K562 (cell line): ENCODE data around the gene SLC30A9. TPM values are rescaled to one million over a fixed set of nuclear protein-coding genes. Genes with fewer than 3 reads are reported as not detected.

Experiments
- ATAC-seq: fragments of 200-7000 bp; cut with Tn5 transposase; 3 replicates; pipeline ENCODE4 v1.9.1; 2020; ENCODE audit warnings: moderate library complexity
- BruUV-seq: library from RNA; stranded (reverse); fragments of 400-500 nt; replicated peaks from 2 replicates; lab custom pipeline; 2021; lab: Mats Ljungman, UMichigan
- CTCF ChIA-PET: fragments of 300-600 bp; formaldehyde crosslinking; extraction: SDS; loops from one replicate; lab custom pipeline; 2021; ENCODE audit warnings: low intra/inter-chr PET ratio; lab: Yijun Ruan, JAX
- POLR2A ChIA-PET: fragments of 300-600, 350-650 bp; sonication (Branson Sonifier 250); formaldehyde crosslinking; extraction: SDS; loops from one replicate; lab custom pipeline; 2021; ENCODE audit warnings: antibody characterized with exemption, inconsistent platforms; lab: Yijun Ruan, JAX
- DNase-seq, 4 experiments: peaks; one replicate each; pipeline versions ENCODE4 v3.0.0 to v3.0.0-alpha.2; 2011 to 2018; ENCODE audit warnings: low spot score in 3 of 4, mixed read lengths in 3 of 4; ENCODE audit errors: extremely low read depth in 1 of 4
- FAIRE-seq: peaks from 2 replicates; lab custom pipeline; 2011; peaks lifted over from hg19 to GRCh38; lab: Jason Lieb, UNC
- H2AFZ ChIP-seq: 2 replicates; pipeline ENCODE4 v1.6.0; 2011; ENCODE audit warnings: low read depth, low read length, control low read depth, inconsistent platforms
- H3K27ac ChIP-seq: fragments of 200-600 bp; 3 replicates; pipeline ENCODE4 v1.8.0; 2011; ENCODE audit warnings: low read depth, mild to moderate bottlenecking, control low read depth, inconsistent platforms, low read length, moderate library complexity, mixed read lengths; ENCODE audit errors: extremely low read depth
- H3K27me3 ChIP-seq, 2 experiments: fragments of 300-600 bp in 1 of 2; 2 replicates in 1 of 2; 3 replicates in 1 of 2; pipeline versions ENCODE4 v1.6.0 to v1.8.0; 2011; ENCODE audit warnings: inconsistent platforms in 2 of 2, low read length in 2 of 2, mild to moderate bottlenecking in 1 of 2, mixed read lengths in 1 of 2, moderate library complexity in 1 of 2; ENCODE audit not compliant: control insufficient read depth in 2 of 2, insufficient read depth in 2 of 2
- H3K36me3 ChIP-seq: fragments of 300-600 bp; 3 replicates; pipeline ENCODE4 v1.8.0; 2011; ENCODE audit warnings: mild to moderate bottlenecking, low read length, inconsistent platforms; ENCODE audit not compliant: control insufficient read depth, insufficient read depth
- H3K4me1 ChIP-seq, 2 experiments: fragments of 200-600 bp in 1 of 2; replicated peaks in 1 of 2; 2 replicates in 1 of 2; 3 replicates in 1 of 2; pipeline versions ENCODE4 v1.5.1 to v1.8.0; 2011; ENCODE audit warnings: inconsistent platforms in 2 of 2, low read length in 2 of 2, mild to moderate bottlenecking in 1 of 2, mixed read lengths in 1 of 2, moderate library complexity in 1 of 2; ENCODE audit not compliant: control insufficient read depth in 2 of 2, insufficient read depth in 2 of 2
- H3K4me2 ChIP-seq: 2 replicates; pipeline ENCODE4 v1.6.1; 2011; ENCODE audit warnings: low read length, control low read depth, inconsistent platforms, mixed read lengths; ENCODE audit not compliant: insufficient read depth
- H3K4me3 ChIP-seq: fragments of 200-600 bp; sonication (generic), shearing (Covaris generic); 2 replicates; pipeline ENCODE4 v1.5.1; 2016; ENCODE audit warnings: control low read depth, inconsistent platforms
- H3K79me2 ChIP-seq: fragments of 200-600 bp; 3 replicates; pipeline ENCODE4 v1.8.0; 2011; ENCODE audit warnings: low read length, inconsistent platforms; ENCODE audit not compliant: control insufficient read depth, insufficient read depth
- H3K9ac ChIP-seq, 2 experiments: 2 replicates each; pipeline versions ENCODE4 v1.6.0 to v1.6.1; 2011; ENCODE audit warnings: low read depth in 2 of 2, low read length in 2 of 2, control low read depth in 1 of 2, inconsistent platforms in 1 of 2, mild to moderate bottlenecking in 1 of 2, mixed read lengths in 1 of 2; ENCODE audit not compliant: insufficient read depth in 1 of 2
- H3K9me1 ChIP-seq: one replicate; pipeline ENCODE4 v1.6.0; 2011; ENCODE audit warnings: inconsistent platforms, mild to moderate bottlenecking, low read length, moderate library complexity; ENCODE audit not compliant: control insufficient read depth, insufficient read depth
- H3K9me3 ChIP-seq: replicated peaks from 2 replicates; pipeline ENCODE4 v1.5.1; 2011; ENCODE audit warnings: low read depth, low read length, inconsistent platforms; ENCODE audit not compliant: control insufficient read depth, insufficient read depth
- H4K20me1 ChIP-seq: replicated peaks from 2 replicates; pipeline ENCODE4 v1.6.1; 2011; ENCODE audit warnings: low read length, inconsistent platforms, mixed read lengths; ENCODE audit not compliant: control insufficient read depth, insufficient read depth
- FOXJ2 ChIP-seq: fragments of 200-800 bp; sonication (Bioruptor generic); IDR thresholded peaks from 2 replicates; pipeline ENCODE4 v1.6.1; 2016; ENCODE audit warnings: missing genetic modification characterization, missing compliant biosample characterization
- WGBS: fragments of 100-300 bp; shearing (Covaris generic); methylation state at CpG from one replicate; pipeline ENCODE4 v1.1.6; 2016; ENCODE audit warnings: low coverage, mixed read lengths; ENCODE audit not compliant: insufficient coverage; ENCODE audit errors: missing lambda C conversion rate; 5-methylcytosine and 5-hydroxymethylcytosine counted together
- in situ Hi-C: fragments of 300-500 bp; cut with MboI; formaldehyde crosslinking; loops from 4 replicates; pipeline ENCODE4 v1.15.0; 2018; ENCODE audit warnings: inconsistent platforms, mixed read lengths
- intact Hi-C: fragments of 100-400 bp; cut with micrococcal nuclease; formaldehyde crosslinking; loops from 2 replicates; pipeline ENCODE4 v1.14.2; 2022
- polyA plus RNA-seq, 8 experiments: library from polyadenylated mRNA; depleted of rRNA in 4 of 8; stranded (reverse) in 5 of 8; unstranded in 3 of 8; fragments of >200 nt; fragmentation: Nextera tagmentation in 2 of 8; fragmentation: Illumina TruSeq in 1 of 8; extraction: Ambion mirVana in 2 of 8; extraction: Trizol in 1 of 8; gene quantifications; 2 replicates each; pipeline versions ENCODE4 v1.2.1 to v1.2.3, GENCODE V29; 2011 to 2014; ENCODE audit warnings: inconsistent platforms in 1 of 8, missing spikeins in 1 of 8
- total RNA-seq, 7 experiments: library from RNA; depleted of rRNA in 6 of 7; stranded (reverse); fragments of >200 nt in 6 of 7; fragmentation: Illumina TruSeq in 2 of 7; extraction: Trizol in 2 of 7; gene quantifications; 2 replicates each; pipeline versions ENCODE4 v1.2.1 to v1.2.3, GENCODE V29; 2011 to 2021; ENCODE audit warnings: low replicate concordance in 1 of 7
- TF ChIP-seq, protein P1 (sequence below): fragments of 250-450 bp; sonication (Bioruptor Pico); IDR thresholded peaks from 2 replicates; pipeline ENCODE4 v1.8.0; 2021; ENCODE audit warnings: mild to moderate bottlenecking, moderate library complexity
- TF ChIP-seq, protein P2 (sequence below): fragments of 450-650 bp; IDR thresholded peaks from 2 replicates; pipeline ENCODE4 v1.7.1; 2018; ENCODE audit warnings: mild to moderate bottlenecking, low read depth; ENCODE audit not compliant: partially characterized antibody

The SLC30A9 gene
- total and polyA plus RNA-seq, 9 of the 15 experiments (the other 6 are each of a cell fraction or from before 2014, with no cell fraction given) = 14.7 to 73.5 (median 51.6) TPM

DNA sequence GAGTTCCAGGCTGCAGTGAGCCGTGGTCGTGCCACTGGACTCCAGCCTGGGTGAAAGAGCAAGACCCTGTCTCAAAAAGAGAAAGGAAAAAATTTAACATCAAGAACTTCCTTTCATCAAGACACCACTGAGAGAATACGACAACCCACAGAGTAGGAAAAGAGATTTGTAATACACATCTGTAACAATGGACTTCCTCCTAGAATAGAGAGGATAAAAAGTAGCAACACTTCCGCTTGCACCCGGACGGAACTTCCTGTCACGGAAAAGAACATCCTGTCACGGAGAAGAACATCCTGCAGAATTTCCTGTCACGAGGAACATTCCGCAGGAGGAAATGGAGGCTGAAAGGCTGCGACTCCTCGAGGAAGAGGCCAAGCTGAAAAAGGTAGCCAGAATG is 8.9 kb upstream of the SLC30A9 start, which contains the start of gene DCAF4L1:
Gene DCAF4L1, plus strand, starts transcription at position 301 of the 400 bp plus-strand sequence. Its CDS starts 37 bp downstream, at position 338.
- no peaks in the 10 kb centered on the region for H3K36me3 ChIP-seq
- POLR2A ChIA-PET = interaction anchor here (0.7 kb wide), 2 partner anchors 21 to 65 kb away, joined by 4 read pairs; no protein-coding TSS in a partner anchor
- no peak within 1 kb of the TSS for H3K27ac ChIP-seq
- H3K27me3 ChIP-seq = no peaks in the 10 kb centered on the region
- intact Hi-C loops = no loop called here
- H3K9ac ChIP-seq = no peak within 1 kb of the TSS
- no peak within 1 kb of the TSS for H2AFZ ChIP-seq
- H3K9me3 ChIP-seq = peaks cover 2% of the 10 kb centered on the region; the same call in 1 of the 2 replicates
- FAIRE-seq (no peak), ATAC-seq (no peak)
- H3K4me2 ChIP-seq = no peak within 1 kb of the TSS
- no peak within 1 kb of the TSS for H3K4me3 ChIP-seq
- H3K4me1 ChIP-seq = no peaks in the 10 kb centered on the region
- TF ChIP-seq FOXJ2 (tag) = no peak
- TF ChIP-seq, protein P1, sequence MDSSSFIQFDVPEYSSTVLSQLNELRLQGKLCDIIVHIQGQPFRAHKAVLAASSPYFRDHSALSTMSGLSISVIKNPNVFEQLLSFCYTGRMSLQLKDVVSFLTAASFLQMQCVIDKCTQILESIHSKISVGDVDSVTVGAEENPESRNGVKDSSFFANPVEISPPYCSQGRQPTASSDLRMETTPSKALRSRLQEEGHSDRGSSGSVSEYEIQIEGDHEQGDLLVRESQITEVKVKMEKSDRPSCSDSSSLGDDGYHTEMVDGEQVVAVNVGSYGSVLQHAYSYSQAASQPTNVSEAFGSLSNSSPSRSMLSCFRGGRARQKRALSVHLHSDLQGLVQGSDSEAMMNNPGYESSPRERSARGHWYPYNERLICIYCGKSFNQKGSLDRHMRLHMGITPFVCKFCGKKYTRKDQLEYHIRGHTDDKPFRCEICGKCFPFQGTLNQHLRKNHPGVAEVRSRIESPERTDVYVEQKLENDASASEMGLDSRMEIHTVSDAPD = no peak
- TF ChIP-seq, protein P2, sequence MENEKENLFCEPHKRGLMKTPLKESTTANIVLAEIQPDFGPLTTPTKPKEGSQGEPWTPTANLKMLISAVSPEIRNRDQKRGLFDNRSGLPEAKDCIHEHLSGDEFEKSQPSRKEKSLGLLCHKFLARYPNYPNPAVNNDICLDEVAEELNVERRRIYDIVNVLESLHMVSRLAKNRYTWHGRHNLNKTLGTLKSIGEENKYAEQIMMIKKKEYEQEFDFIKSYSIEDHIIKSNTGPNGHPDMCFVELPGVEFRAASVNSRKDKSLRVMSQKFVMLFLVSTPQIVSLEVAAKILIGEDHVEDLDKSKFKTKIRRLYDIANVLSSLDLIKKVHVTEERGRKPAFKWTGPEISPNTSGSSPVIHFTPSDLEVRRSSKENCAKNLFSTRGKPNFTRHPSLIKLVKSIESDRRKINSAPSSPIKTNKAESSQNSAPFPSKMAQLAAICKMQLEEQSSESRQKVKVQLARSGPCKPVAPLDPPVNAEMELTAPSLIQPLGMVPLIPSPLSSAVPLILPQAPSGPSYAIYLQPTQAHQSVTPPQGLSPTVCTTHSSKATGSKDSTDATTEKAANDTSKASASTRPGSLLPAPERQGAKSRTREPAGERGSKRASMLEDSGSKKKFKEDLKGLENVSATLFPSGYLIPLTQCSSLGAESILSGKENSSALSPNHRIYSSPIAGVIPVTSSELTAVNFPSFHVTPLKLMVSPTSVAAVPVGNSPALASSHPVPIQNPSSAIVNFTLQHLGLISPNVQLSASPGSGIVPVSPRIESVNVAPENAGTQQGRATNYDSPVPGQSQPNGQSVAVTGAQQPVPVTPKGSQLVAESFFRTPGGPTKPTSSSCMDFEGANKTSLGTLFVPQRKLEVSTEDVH = no peak
- TF ChIP-seq, all 486 proteins: peak for 0
- H4K20me1 ChIP-seq = no peaks in the 10 kb centered on the region
- BruUV-seq = no TSS peak
- H3K79me2 ChIP-seq = no peaks in the 10 kb centered on the region
- 78% methylated on average over 12 of the region's 12 CpGs for WGBS
- DNase-seq = no peak
- CTCF ChIA-PET = no interaction called here
- H3K9me1 ChIP-seq = no peaks in the 10 kb centered on the region
- in situ Hi-C loops = no loop called here
